AG04450 (cell line): ENCODE results near the gene DCUN1D3. TPM values are rescaled to one million over a fixed set of nuclear protein-coding genes. Genes with fewer than 3 reads are reported as not detected.

Source experiments
- CTCF ChIA-PET: fragments of 300-600, 350-600 bp; formaldehyde crosslinking; extraction: SDS; loops from one replicate; lab custom pipeline; 2022; ENCODE audit warnings: antibody characterized with exemption, inconsistent platforms; lab: Charles Lee
- POLR2A ChIA-PET: fragments of 350-600 bp; formaldehyde crosslinking; extraction: SDS; loops from one replicate; lab custom pipeline; 2021; ENCODE audit warnings: antibody characterized with exemption, inconsistent platforms; lab: Yijun Ruan, JAX
- DNase-seq: peaks from one replicate; pipeline ENCODE4 v3.0.0-alpha.2; 2011; ENCODE audit warnings: low read depth, low spot score
- H3K27ac ChIP-seq: one replicate; pipeline ENCODE4 v1.5.1; 2012; ENCODE audit warnings: low read depth, low read length, control low read depth
- H3K27me3 ChIP-seq: one replicate; pipeline ENCODE4 v1.6.0; 2012; ENCODE audit warnings: low read length; ENCODE audit not compliant: control insufficient read depth, insufficient read depth
- H3K4me3 ChIP-seq: 2 replicates; pipeline ENCODE4 v1.5.1; 2011; ENCODE audit warnings: mild to moderate bottlenecking, low read depth, low read length, control low read depth
- H3K9me3 ChIP-seq: 2 replicates; pipeline ENCODE4 v1.5.1; 2012; ENCODE audit warnings: low read length; ENCODE audit not compliant: control insufficient read depth, insufficient read depth
- polyA plus RNA-seq: library from polyadenylated mRNA; depleted of rRNA; stranded (reverse); fragments of >200 nt; gene quantifications from 2 replicates; pipeline ENCODE4 v1.2.3, GENCODE V29; 2011
- TF ChIP-seq, protein P1 (sequence below): IDR thresholded peaks from 2 replicates; pipeline ENCODE4 v1.5.1; 2011; ENCODE audit warnings: low read depth, low read length, control low read depth, inconsistent platforms

DCUN1D3 gene
- polyA plus RNA-seq, 1 experiment, result 11.3 TPM

DNA sequence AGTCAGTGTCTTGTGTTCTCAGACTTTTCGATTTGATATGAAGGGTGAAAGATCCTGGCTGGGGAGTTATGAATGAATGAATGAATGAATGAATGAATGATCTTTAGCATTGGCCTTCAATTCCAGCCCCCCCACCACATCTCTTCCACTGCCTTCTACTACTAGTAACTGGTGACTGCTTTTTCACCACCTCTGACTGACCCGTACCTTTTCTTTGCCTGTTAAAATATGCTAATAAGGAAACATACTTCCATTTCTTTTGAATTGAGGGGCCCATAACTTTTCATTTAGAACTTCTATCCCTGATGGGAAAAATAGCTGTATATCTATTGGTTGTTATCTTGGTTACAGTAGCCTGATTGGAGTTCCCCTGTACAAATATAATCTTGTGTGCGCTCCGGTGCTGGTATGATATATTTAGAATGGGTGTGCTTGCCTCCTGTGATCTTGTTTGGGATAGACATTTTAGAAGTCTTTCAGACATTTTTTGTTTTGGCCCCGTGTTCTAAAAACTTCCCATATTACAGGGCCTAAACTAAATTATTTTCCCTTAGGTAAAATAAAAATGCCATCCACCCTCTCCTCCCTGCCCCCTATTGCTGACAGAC, 3.8 kb upstream of the DCUN1D3 start:
- Histone ChIP-seq H3K27ac (peak overlapping the region; percentile 11), H3K9me3 (no peaks in the 10 kb centered on the region), H3K4me3 (no peak overlapping the region), H3K27me3 (no peaks in the 10 kb centered on the region)
- POLR2A ChIA-PET, result interaction anchor here (0.6 kb wide), 1 partner anchor 1532 kb away, joined by 9 read pairs; no protein-coding TSS in a partner anchor
- CTCF ChIA-PET, result interaction anchor here (1.1 to 1.2 kb wide), 2 partner anchors 53 to 97 kb away, joined by 3 read pairs; partner anchors contain the start of genes ERI2 and REXO5
- no peak for DNase-seq
- TF ChIP-seq, protein P1, sequence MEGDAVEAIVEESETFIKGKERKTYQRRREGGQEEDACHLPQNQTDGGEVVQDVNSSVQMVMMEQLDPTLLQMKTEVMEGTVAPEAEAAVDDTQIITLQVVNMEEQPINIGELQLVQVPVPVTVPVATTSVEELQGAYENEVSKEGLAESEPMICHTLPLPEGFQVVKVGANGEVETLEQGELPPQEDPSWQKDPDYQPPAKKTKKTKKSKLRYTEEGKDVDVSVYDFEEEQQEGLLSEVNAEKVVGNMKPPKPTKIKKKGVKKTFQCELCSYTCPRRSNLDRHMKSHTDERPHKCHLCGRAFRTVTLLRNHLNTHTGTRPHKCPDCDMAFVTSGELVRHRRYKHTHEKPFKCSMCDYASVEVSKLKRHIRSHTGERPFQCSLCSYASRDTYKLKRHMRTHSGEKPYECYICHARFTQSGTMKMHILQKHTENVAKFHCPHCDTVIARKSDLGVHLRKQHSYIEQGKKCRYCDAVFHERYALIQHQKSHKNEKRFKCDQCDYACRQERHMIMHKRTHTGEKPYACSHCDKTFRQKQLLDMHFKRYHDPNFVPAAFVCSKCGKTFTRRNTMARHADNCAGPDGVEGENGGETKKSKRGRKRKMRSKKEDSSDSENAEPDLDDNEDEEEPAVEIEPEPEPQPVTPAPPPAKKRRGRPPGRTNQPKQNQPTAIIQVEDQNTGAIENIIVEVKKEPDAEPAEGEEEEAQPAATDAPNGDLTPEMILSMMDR, result no peak

DNA sequence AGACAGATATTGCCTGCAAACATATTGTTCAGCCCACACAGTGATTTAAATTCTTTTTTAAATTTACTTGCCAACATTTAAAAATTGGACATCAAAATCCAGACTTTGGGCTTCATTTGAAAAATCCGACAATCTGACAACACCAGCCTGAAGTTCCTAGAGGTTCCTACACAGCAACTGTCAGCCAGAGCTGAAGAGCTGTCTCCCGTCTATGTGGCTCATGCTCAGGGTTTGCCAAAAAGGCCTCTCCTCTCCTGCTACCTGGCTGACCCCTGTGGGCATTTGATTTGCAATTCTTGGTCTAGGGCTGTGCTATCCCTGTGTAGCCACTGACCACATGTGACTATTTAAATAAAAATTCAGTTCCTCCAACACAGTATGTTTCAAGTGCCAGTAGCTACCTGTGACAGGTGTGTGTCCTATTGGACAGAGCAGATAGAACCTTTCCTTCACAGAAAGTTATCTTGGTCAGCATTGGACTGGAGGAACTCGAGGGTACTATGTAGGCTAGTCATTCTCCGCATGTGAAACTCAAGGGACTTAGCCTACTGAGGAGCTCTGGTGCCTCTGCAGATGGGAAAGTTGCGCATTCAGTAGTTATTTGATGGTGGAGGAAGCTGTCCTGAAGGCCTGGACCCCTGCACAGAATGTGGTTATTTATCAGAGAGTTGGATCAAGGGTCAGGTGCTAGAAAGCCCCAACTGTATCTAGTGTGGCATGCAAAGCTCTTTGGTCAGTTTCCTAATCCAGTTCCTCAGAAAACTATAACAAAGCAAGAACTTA, 3.1 kb upstream of the DCUN1D3 start:
- ChIA-PET CTCF (interaction anchor here (0.5 to 1.2 kb wide), 3 partner anchors 14 to 97 kb away, joined by 3 to 5 read pairs (median 3); partner anchors contain the start of genes ERI2 and REXO5), POLR2A (interaction anchor here (0.6 kb wide), 2 partner anchors 29 to 1533 kb away, joined by 4 to 9 read pairs; no protein-coding TSS in a partner anchor)
- peak overlapping the region; percentile 21 for H3K27ac ChIP-seq
- H3K4me3 ChIP-seq, result no peak overlapping the region
- no peak for DNase-seq
- no peaks in the 10 kb centered on the region for H3K27me3 ChIP-seq
- TF ChIP-seq, protein P1, result no peak
- H3K9me3 ChIP-seq, result no peaks in the 10 kb centered on the region

DNA sequence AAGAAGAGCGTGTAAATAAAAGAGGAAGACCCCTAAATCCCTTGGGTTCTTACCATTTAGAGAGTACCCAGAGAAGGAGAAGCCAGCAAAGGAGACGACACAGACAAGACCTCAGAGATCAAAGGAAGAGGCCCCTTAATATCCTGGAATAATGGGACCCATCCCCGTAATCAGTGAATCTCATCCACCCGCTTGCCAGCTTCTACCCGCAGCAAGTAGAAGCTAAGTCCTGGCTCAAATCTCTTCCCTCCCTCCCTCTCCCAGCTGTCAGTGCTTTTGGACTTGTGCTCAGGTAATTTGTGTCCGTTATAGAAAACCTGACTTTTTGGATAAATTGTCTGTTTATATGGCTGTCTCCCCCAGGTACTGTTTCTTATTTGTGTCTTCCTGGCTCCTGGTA, 2.3 kb upstream of the DCUN1D3 start:
- no peak overlapping the region for H3K4me3 ChIP-seq
- CTCF ChIA-PET, result no interaction called here
- no peak for DNase-seq
- H3K27ac ChIP-seq, result no peak overlapping the region
- TF ChIP-seq, protein P1, result no peak
- no peaks in the 10 kb centered on the region for H3K9me3 ChIP-seq
- H3K27me3 ChIP-seq, result no peaks in the 10 kb centered on the region
- POLR2A ChIA-PET, result interaction anchor here (0.6 kb wide), 1 partner anchor 28 kb away, joined by 4 read pairs; no protein-coding TSS in a partner anchor

DNA sequence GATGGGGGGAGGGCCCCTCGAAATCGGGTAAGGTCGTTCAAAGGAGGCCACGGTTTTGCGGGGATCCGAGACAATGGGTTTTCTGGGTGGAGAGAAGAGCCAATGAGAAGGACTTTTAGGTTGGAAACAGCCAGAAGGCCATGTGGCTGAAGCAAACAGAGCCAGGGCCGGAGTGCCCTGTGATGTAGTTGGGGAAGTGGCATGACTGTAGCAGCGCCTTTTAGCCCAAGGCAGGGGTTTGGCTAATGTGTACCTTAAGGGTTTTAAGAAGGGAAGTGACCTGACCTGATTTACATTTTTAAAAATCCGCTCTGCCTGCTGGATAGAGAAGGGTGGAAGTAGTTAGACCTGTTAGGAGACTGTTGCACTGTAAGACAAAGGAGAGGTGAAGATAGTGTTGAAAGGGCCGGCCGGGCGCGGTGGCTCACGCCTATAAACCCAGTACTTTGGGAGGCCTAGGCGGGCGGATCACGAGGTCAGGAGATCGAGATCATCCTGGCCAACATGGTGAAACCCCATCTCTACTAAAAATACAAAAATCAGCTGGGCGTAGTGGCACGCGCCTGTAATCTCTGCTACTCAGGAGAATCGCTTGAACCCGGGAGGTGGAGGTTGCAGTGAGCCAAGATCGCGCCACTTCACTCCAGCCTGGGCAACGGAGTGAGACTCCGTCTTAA, 1.4 kb upstream of the DCUN1D3 start:
- TF ChIP-seq, protein P1, result no peak
- DNase-seq, result no peak
- H3K27ac ChIP-seq, result peak overlapping the region; percentile 99
- H3K4me3 ChIP-seq, result peak overlapping the region; percentile 95
- ChIA-PET POLR2A (no interaction called here), CTCF (no interaction called here)
- H3K9me3 ChIP-seq, result no peaks in the 10 kb centered on the region
- H3K27me3 ChIP-seq, result no peaks in the 10 kb centered on the region
